ENCODE measurements around the gene IGSF3.

The IGSF3 gene

DNA sequence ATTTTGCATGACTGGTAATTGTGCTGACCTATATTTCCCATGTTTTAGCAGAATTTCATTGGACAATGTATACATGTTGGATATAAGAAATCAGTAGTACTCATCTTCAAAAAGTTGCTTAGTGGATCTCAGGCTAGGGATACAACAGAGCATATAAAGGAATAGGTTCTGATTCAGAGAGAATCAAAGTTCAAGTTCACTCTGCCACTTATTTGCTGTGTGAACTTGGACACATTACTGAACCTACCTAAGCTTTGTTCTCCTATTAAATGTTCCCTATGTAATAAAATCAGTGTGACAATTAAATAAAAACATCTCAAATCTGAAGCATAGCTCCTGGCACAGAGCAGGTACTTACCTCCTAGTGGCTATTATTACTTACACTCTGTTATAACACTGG, 106.0 kb downstream of the IGSF3 start:
- no peak for DNase-seq (ENCODE audit: extremely low read depth in 1 of 2, low read depth in 1 of 2)

DNA sequence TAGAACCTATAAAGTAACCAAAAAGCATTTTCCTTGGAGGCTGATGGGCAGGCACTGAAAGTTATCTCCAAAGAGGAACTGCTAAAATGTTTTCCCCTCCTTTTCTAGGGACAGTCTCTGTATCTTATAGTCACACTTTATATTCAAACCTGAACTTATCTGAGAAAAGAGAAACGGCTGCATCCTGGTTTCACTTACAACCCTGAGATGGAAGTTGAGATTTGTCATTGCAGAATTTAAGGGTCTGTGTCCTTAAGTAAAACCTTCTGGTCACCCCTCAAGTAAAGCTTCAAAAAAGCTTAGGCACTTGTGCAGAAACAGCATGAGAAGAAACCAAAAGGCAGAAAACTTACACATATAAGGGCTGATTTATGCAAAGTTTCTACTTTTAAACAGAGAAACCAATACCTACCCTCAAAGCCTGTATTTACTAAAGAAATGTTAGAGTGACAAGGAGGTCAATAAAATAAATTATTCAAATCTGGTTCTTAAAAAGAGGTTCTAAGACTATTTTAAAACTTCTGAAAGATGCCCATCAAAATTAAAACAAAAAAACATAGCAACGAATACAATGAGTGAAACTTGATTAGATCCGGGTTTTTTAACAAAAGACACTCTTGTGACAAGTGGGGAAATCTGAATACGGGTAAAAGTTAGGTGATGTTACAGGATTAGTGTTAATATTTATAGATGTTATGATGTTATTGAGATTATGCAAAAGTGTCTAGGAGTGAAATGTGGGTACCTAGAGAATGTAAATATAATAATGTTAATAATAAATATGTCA, 106.6 kb downstream of the IGSF3 start:
- no peak for DNase-seq (ENCODE audit: extremely low read depth in 1 of 2, low read depth in 1 of 2)

DNA sequence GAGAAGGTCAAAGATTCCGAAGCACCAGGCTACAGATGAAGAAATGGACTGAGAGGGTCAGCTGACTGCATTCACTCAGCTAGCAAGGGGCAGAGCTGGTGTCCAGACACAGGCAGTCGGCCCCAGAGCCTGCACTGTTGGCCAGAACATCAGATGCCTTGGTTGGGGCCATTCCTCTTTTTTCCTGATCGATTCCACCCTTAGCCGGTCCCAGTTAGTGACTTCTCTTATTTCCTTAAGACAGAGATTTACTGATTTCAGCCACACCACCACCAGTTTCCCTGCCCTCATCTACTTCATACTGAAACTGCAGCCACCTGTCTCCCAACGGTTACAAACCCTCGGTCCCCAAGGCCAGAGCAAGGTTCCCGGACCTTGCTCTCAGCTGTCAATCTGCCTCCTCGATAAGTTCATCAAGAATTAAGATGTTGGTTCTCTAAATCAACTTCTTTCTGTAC, 108.2 kb downstream of the IGSF3 start:
- no peak for DNase-seq (ENCODE audit: extremely low read depth in 1 of 2, low read depth in 1 of 2)

DNA sequence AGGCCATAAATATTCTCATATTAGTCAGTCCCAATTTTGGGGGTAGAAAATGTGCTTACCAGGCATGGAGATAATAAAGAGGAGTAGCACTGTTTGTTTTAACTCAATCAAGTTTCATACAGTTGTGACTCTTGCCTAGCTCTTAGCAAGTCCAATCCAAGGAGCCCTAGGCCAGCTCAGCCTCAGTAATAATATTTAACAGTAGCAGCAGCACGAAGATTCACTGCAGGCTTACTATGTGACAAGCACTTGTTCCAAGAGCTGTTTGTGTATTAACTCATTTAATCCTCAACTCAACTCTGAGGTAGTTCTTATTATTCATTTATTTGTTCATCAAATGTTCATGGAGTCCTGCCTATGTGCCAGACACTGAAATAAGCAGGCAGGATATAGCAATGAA, 109.0 kb downstream of the IGSF3 start:
- no peak for DNase-seq (ENCODE audit: extremely low read depth in 1 of 2, low read depth in 1 of 2)

DNA sequence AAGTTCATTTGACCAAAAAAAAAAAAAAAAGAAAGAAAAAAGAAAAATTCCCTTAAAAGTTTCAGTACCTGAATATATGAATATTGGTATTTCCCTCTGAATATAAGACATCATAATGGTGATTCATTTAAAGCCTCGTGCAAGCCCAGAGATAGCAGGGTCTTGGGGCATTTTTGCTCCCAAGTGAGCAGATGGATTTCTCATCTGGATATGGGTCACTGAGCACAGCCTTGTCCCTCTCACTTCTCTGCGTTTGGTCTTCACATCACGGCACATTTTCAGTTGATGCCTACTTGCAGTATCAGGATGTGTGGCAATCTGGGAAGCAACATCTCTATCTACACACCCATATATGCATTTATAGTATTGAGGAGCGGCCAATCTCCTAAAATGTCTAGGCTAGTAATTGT, 109.4 kb downstream of the IGSF3 start:
- no peak for DNase-seq (ENCODE audit: extremely low read depth in 1 of 2, low read depth in 1 of 2)

DNA sequence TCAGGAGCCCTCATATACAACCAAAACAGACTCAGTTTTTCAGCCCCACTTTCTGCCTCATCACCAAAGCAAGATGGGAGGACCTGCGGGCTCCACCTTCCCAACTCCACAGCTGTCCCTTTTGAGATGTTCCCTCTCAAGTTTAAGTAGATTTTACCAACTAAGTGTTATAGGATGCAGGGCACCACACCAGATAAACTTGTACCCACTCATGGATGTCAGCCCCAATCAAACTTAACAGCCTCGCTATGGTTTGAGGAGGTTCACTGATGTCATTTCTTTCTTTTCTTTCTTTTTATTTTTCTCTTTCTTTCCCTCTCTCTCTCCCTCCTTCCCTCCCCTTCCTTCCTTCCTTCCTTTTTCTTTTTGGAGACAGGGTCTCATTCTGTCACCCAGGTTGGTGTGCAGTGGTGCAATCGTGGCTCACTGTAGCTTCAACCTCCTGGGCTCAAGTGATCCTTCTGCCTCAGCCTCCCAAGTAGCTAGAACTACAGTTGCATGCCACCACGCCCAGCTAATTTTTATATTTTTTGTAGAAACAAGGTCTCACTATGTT, 110.1 kb downstream of the IGSF3 start:
- DNase-seq (ENCODE audit: extremely low read depth in 1 of 2, low read depth in 1 of 2) = no peak

DNA sequence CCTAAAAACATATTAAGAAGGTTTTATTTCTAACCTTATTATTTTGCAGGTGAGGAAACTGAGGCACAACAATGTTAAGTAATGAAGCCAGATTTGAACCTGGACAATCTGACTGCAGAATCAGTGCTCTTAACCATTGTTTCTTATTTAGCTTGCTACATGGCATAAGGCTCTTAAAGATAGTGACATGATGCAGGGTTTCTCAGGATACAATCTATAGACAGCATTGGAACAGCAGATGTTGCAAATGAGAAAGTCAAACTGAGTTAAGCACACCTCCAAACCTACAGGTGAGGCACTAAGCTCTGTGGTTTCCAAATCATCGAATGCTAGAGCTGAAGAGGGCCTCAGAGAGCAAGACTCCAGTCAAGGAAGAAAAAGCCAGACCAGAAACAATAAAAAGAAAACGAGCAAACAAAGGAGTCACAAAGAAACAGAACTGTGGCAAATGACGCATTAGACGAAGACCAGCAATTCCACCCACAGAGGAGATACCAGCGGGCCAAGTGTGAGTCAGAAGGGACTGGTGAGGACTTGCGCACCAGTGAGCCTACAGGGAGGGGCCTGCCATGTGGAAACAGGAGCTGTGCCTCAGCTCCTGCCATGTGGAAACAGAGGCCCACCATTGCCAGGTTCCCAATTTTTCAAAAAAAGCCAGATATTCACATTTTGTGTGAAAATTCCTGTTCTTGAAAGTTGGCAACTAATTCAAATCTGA, 111.1 kb downstream of the IGSF3 start:
- DNase-seq (ENCODE audit: extremely low read depth in 1 of 2, low read depth in 1 of 2) = peak; percentile 40 to 42

DNA sequence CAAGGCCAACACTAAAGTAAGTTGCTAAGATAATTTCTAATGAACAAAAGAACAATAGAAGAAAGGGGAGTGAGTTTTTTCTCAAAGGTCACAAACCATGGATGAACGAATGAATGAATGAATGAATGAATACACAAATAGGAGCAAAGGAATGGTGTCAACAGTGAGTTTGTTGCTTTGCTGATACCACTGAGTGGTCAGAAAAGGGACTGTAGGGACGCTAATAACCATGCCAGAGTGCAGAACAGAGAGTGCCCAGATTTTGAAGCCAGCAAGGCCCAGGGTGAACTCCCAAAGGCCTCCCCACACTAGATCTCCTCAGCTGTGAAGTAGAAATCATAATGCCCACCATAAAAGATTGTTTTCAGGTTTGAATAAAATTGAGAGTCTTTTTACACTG, 112.6 kb downstream of the IGSF3 start:
- DNase-seq (ENCODE audit: extremely low read depth in 1 of 2, low read depth in 1 of 2) = no peak

DNA sequence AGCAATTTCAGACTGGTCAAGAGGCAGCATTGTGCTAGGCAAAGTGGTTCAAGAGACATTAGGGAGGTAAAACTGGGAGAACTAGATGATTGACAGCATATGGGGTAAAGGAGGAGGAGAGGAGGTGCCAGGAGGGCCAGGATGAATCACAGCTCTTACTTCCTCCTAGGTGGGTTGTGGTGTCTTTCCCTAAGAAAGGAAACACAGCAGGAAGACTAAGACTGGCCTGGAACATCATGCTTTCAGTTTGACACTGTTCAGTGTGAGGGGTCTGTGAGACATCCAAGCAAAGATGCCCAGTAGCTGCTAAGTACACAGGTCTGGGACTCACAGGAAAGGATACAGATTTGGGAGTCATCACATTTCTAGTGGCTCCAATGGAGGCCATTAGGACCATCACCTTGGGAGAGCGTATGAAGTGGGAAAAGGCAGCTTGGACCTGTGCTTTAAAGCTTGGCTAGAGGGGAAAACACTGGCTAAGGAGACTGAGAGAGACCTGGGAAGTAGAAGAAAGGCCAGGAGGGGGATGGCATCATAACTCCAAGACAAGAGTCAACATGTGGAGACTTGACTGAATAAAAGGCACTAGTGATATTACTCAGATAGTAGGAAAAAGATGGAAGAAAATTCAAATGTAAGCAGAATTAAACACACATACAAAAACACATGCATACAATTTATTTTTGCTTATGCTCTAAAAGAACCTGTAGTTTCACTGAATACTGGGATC, 114.0 kb downstream of the IGSF3 start:
- DNase-seq (ENCODE audit: extremely low read depth in 1 of 2, low read depth in 1 of 2) = no peak

DNA sequence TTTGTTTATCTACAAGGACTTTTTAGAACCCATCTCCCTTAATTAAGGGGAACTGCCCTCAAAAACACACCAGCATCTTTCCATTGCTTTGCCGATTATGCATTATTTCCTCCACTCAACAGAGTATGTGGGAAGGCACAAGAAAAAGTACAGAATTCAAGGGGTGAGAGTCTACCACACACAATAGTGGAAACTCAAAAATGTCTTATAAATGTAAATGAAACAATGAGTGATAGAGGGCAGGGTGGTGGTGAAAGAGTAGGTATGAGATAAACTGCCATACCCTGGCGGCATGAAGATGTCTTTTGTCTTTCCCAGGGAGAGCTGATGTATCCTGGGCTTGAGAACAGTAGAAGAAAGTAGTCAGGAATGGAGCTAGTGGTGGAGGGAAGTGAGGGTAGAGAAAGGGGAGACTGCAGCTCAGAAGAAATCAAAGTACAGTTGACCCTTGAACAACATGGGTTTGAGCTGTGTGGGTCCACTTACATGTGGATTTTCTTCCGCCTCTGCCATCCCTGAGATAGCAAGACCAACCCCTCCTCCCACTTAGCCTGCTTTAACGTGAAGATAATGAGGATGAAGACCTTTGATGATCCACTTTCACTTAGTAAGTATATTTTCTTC, 121.1 kb downstream of the IGSF3 start:
- DNase-seq (ENCODE audit: extremely low read depth in 1 of 2, low read depth in 1 of 2) = no peak

DNA sequence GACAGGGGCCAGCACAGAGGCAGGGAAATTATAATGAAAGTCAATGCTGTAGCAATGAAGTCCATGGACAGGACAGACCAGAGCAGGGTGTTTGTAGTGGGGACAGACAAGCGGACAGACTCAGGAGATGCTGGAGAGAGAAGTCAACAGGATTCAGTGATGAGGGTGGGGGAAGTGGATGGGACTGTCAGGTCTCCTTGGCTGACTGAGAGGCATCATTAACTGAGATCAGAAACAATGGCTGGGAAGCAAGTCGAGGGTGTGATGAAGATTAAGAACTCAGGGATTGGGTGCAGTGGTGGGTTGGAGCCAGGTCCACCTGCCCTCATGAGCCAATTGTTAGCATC, 122.2 kb downstream of the IGSF3 start:
- DNase-seq (ENCODE audit: extremely low read depth in 1 of 2, low read depth in 1 of 2) = no peak

DNA sequence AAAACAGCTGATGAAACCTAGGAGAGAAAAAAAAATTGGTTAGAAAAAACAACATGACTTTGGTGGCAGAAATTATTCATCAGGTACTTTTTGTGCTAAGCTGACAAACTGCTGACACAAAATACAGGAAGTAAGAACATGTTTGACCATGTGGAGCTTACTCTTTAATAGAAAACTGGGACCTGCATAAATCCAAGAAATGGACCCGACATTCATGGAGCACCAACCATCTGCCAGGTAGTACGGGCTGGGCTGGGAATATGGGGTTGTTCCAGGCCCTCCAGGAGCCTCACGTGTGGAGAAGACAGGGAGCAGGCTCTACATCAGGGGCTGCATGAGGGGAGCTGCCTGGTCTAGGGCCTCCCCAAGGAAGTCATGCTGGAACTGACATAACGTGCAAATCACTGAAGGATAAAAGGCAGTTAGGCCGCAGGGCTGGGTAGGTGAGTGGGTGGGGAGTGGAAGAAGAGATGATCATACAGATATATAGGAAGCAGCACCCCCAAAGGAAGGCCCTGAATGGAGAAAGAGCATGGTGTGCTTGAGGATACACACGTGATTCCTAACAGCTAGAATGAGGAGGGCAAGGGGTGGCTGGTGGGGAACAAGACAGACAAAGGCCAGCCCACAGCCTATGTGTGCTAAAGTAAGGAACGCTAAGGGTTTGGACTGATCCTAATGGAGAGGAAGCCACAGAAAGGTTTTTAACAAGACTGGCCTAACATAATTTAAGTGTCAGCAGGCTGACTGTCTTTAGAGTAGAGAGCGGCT, 122.8 kb downstream of the IGSF3 start:
- DNase-seq (ENCODE audit: extremely low read depth in 1 of 2, low read depth in 1 of 2) = no peak

DNA sequence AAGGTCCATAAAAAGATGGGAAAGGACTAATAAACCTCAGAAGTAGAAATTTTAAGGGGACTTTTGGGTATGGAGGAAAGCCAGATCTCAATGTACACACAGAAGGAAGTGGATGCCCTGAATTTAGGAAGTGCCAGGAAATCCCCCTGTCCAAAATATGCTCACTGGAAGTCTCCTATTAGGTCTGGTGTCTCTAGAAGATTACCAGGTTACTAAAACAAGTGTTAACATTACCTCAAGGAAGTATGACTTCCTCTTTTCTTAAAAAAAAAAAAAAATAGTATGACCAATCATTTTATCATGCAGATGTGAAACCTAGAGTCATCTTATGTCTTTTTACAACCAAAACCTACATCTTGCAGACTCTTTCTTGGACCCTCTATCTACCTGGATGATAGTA, 127.4 kb downstream of the IGSF3 start:
- no peak for DNase-seq (ENCODE audit: extremely low read depth in 1 of 2, low read depth in 1 of 2)

DNA sequence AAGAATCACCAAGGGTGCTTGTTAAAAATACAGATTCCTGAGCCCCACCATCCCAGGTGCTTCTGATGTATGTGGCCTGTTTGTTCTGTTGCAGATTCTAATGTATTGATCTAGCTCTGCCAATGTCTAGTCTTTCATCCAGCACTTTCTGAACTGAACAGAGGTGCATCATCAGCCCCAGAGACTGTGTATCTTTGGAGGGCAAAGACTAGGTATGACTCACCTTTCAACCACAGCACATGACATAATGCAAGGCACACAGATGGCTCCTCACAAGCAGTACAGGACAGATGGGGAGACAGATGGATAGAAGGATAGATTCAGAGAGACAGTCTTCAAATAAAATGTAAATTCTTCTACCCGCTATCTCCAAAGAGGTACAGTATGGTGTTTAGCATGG, 129.0 kb downstream of the IGSF3 start:
- DNase-seq (ENCODE audit: extremely low read depth in 1 of 2, low read depth in 1 of 2) = no peak

DNA sequence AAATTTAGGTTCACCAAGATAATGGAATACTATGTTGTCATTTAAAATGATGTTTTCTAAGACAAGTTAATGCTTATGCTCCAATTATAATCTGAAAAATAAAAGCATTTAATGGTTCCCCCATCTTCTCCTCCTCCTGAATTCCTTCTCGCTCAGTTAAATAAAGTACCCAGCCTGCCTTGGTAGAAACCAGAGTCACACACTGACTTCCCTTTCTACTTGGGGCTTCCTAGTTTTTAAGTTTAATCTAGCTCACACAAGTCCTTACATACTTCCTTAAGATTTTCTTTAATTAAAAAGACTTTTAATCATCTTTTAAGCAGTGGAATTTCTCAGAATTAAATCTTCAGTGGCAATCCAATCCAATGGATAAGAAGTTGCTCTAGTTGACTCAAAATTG, 129.6 kb downstream of the IGSF3 start:
- DNase-seq (ENCODE audit: extremely low read depth in 1 of 2, low read depth in 1 of 2) = no peak

DNA sequence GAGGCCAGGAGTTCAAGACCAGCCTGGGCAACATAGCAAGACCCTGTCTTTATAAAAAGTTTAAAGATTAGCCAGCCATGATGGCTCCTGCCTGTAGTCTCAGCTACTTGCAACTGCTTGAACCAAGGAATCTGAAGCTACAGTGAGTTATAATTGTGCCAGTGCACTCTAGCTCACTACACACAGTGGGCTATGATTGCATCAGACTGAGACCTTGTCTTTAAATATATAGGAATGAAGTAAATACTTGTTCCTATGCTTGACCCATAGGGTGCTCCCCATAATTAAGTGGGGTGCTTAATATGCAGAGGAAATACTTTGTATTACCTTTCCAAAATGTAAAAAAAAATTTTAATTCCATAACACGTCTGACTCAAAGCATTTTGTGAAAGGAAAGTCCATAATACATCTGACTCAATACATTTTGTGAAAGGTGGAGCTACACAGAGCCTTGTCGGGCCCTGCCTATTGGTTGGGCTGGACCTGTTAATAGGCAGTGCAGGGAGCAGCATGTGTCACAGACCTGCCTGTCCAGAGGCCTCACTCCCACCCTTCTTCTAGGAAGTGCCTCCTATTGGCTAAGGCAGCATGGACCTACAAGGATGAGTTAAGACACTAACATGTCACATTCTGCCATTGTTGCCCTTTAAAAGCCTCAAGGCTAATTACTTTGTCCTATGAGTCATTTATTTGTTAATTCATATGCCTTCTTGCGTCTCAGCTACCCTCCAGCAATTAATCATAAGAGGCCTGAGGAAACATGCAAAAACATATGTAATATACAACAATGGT, 130.3 kb downstream of the IGSF3 start:
- DNase-seq (ENCODE audit: extremely low read depth in 1 of 2, low read depth in 1 of 2) = no peak

DNA sequence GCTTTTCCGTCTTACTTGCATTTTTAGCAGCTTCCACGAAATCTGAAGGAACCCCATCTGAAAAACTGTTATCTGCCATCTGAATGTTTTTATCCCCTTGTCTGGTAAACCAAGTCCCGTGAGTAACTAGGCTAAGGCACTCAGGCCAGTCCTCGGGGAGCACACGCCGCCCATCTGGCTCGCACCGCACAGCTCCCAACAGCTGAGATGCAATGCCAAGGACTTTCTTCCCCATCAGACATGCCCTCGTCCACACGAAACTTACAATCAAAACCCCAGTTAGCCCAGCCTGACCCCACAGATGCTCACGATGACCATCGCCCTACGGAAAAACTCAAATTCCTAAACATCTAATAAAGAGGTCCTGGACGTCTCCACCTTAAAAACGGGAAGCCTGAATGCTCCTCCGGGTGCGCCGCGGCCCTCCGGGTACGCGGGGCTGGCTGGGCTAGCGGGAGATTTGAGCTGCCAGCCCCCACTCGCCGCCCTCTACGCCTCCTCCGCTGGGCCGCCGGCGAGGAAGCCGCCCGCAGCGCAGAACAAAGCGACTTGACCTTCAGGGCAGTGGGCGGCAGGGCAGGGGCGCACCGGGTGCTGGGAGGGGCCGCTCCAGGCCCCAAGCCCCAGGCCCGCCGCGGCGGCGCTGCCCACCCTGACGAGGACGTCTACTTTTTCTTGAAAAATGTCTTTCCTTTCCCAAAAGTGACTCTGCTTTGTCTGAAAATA, 133.4 kb downstream of the IGSF3 start:
- no peak for DNase-seq (ENCODE audit: extremely low read depth in 1 of 2, low read depth in 1 of 2)

DNA sequence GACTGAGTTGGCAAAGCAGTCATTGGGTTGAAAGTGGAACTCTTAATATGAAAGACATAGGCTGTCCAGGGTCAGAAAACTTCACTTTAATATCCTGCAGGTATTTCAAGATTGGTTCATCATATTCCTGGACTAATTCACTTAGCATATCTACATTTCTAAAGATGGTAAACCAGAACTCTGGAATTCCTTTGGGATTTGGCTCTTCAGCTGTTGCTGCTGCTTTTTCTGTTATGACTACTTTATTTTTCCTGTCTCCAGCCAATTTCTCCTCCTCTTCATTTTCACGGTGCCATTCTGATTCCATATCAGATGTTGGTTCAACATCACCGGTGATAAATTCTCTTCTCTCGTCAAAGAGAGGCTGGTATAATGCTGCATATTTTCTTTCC, 134.1 kb downstream of the IGSF3 start:
- DNase-seq (ENCODE audit: extremely low read depth in 1 of 2, low read depth in 1 of 2) = no peak
